ENCODE measurements around the gene FBXO3. TPM values are rescaled to one million over a fixed set of nuclear protein-coding genes. Genes with fewer than 3 reads are reported as not detected.

FBXO3 gene
- total and polyA plus RNA-seq, 2 of the 8 experiments (the other 6 are each of a cell fraction or from before 2014, with no cell fraction given) = 15.9 to 25.7 TPM

DNA sequence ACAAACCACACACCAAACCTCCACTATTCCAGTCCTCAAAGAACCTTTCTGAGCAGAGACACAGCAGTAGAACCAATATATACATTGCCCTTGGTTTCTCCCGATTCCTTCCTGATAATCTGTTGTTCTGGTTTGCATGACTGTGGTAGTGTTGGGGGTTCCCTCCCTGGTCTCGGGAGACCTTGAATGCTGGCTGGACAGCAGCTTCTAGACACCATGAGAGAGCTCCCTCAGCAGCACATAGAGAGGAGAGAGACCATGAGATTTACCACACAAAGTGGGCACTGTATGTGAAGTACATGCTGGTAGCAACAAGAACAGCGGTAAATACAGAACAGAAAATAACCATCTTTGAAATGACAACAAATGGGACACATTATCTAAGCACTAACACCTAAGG lies 76.3 kb downstream of the FBXO3 start:
- Histone ChIP-seq H3K79me1 (ENCODE audit: low read depth, low read length) (no peaks in the 10 kb centered on the region), H4K20me1 (replicated peaks in 1 of 2; ENCODE audit: control insufficient read depth in 1 of 2, insufficient read depth in 2 of 2, low read length in 2 of 2) (no peaks in the 10 kb centered on the region), H3K23ac (ENCODE audit: insufficient read length) (no peak overlapping the region), H3K27ac (ENCODE audit: low read depth, low read length) (no peak overlapping the region), H3K4ac (replicated peaks; ENCODE audit: insufficient read length, low read depth, low read length) (no peak overlapping the region), H4K8ac (ENCODE audit: extremely low read depth, insufficient read depth, low read length) (no peak overlapping the region), H2BK15ac (ENCODE audit: low read length) (no peak overlapping the region), H2BK20ac (ENCODE audit: low read length) (no peak overlapping the region), H4K5ac (ENCODE audit: insufficient read length, low read depth, low read length) (no peak overlapping the region), H2AFZ (ENCODE audit: low read length) (no peak overlapping the region), H2BK5ac (ENCODE audit: low read depth, low read length) (no peak overlapping the region), H3K79me2 (ENCODE audit: control insufficient read depth in 1 of 2, insufficient read depth in 2 of 2, low read length in 2 of 2) (no peaks in the 10 kb centered on the region), H3K9ac (replicated peaks in 1 of 4; ENCODE audit: extremely low read depth in 1 of 4, low read depth in 3 of 4, low read length in 3 of 4) (no peak overlapping the region), H2AK5ac (ENCODE audit: low read depth, low read length) (no peak overlapping the region), H3K27me3 (replicated peaks in 1 of 4; ENCODE audit: control insufficient read depth in 3 of 4, extremely low read depth in 1 of 4, insufficient read depth in 3 of 4, low read length in 3 of 4) (peaks cover 0 to 9% (median 3%) of the 10 kb centered on the region in 4 experiments; a peak in 4 of 7 replicates), H4K91ac (replicated peaks; ENCODE audit: insufficient read length, low read length) (no peak overlapping the region), H3K36me3 (ENCODE audit: control insufficient read depth in 2 of 4, insufficient read depth in 4 of 4, low read length in 3 of 4) (no peaks in the 10 kb centered on the region), H2BK120ac (replicated peaks; ENCODE audit: low read depth, low read length) (no peak overlapping the region), H3K4me3 (ENCODE audit: extremely low read depth in 1 of 4, insufficient read depth in 2 of 4, low read depth in 3 of 4, low read length in 4 of 4) (no peak overlapping the region), H2BK12ac (ENCODE audit: low read depth, low read length) (no peak overlapping the region), H3K9me3 (ENCODE audit: insufficient read depth in 2 of 2, low read depth in 1 of 2, low read length in 1 of 2) (no peaks in the 10 kb centered on the region), H3K4me1 (replicated peaks in 1 of 4; ENCODE audit: control insufficient read depth in 3 of 4, insufficient read depth in 4 of 4, low read length in 3 of 4) (peaks cover 1 to 10% (median 6%) of the 10 kb centered on the region in 4 experiments), H3K14ac (ENCODE audit: insufficient read length) (no peak overlapping the region), H3K23me2 (ENCODE audit: low read depth, low read length) (peaks cover 7% of the 10 kb centered on the region; the same call in 1 of the 2 replicates), H3K18ac (ENCODE audit: extremely low read depth, low read length) (no peak overlapping the region), H3K4me2 (ENCODE audit: insufficient read depth in 1 of 2, low read depth in 2 of 2, low read length in 2 of 2) (no peak overlapping the region), H3K56ac (replicated peaks; ENCODE audit: insufficient read length, low read depth, low read length) (no peak overlapping the region)
- DNase-seq (ENCODE audit: low read depth in 1 of 2, low spot score in 2 of 2) = no peak
- 89% methylated on average over 3 of the region's 3 CpGs; no CpG with 5 or more reads in 1 of the 2 experiments for WGBS, 2 experiments (ENCODE audit: extremely low coverage in 1 of 2, insufficient coverage in 1 of 2, insufficient read length in 1 of 2, insufficient replicate concordance in 2 of 2, low coverage in 1 of 2, low lambda C conversion rate in 2 of 2, missing lambda C conversion rate in 1 of 2)
- POLR2A ChIA-PET (ENCODE audit: partially characterized antibody) = no interaction called here
- TF ChIP-seq NANOG (IDR thresholded peaks at IDR 0.05; ENCODE audit: insufficient read depth, low read depth, low read length, poor library complexity, severe bottlenecking) (no peak), JUND (IDR thresholded peaks at IDR 0.05; ENCODE audit: low read length) (no peak), CEBPB (IDR thresholded peaks at IDR 0.05; ENCODE audit: low read depth, low read length) (no peak), FOSL1 (IDR thresholded peaks at IDR 0.05; ENCODE audit: insufficient read depth, low read depth, low read length) (no peak), RBBP5 (IDR thresholded peaks at IDR 0.05; ENCODE audit: borderline replicate concordance, low read depth, low read length) (no peak), TCF12 (IDR thresholded peaks at IDR 0.05; ENCODE audit: low read depth, low read length) (no peak), SP4 (IDR thresholded peaks at IDR 0.05; ENCODE audit: low read length) (no peak), EGR1 (IDR thresholded peaks at IDR 0.05; ENCODE audit: borderline replicate concordance, low read depth, low read length) (no peak), SUZ12 (IDR thresholded peaks at IDR 0.05; ENCODE audit: low read length) (no peak)
- no peak for FAIRE-seq
- CTCF ChIA-PET (ENCODE audit: partially characterized antibody) = interaction anchor here (0.5 to 3.4 kb wide), 2 partner anchors 10 to 703 kb away, joined by 3 to 12 read pairs; no protein-coding TSS in a partner anchor

Data from H1 (cell line).